ENCODE measurements around the gene SP100.
A peak's percentile ranks its signal among the peaks of the same experiment; 100 is the strongest.
"Not testable (repeated sequence)": the region's sequence is repeated elsewhere in the genome, so short reads cannot be mapped to it uniquely, and the experiment has no call there.

Gene SP100

DNA sequence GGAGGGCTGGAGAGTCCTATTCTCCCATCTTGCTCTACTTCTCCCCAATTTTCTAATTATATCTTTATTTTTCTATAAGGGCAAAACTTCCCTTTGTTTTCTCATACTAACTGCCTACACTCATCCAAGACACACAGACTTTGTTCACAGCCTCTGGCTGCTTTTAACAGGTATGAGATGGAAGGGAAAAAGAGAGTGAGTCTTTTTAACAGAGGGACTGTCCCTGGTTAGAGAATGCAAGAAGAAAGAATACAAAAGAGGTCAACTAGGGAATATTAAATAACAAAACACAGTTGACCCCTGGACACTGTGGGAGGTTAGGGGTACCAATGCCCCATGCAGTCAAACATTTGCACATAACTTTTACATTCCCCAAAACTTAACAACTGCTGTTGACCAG, 41.8 kb downstream of the SP100 start:
- no peak overlapping the region for H3K4me3 ChIP-seq (ENCODE audit: low read length)
- no peak for TF ChIP-seq ZNF274 (IDR thresholded peaks at IDR 0.05; ENCODE audit: low read depth, low read length)

- H3K4me3 ChIP-seq (ENCODE audit: low read length) = no peak overlapping the region
- no peak for TF ChIP-seq ZNF274 (IDR thresholded peaks at IDR 0.05; ENCODE audit: low read depth, low read length)
Observed at GRCh38 chr2:230459216-230459615, 43.2 kb downstream of the SP100 start.

GRCh38 chr2:230471074-230471473, 55.1 kb downstream of the SP100 start:
- no peak overlapping the region for H3K4me3 ChIP-seq (ENCODE audit: low read length)
- TF ChIP-seq ZNF274 (IDR thresholded peaks at IDR 0.05; ENCODE audit: low read depth, low read length) = no peak

DNA sequence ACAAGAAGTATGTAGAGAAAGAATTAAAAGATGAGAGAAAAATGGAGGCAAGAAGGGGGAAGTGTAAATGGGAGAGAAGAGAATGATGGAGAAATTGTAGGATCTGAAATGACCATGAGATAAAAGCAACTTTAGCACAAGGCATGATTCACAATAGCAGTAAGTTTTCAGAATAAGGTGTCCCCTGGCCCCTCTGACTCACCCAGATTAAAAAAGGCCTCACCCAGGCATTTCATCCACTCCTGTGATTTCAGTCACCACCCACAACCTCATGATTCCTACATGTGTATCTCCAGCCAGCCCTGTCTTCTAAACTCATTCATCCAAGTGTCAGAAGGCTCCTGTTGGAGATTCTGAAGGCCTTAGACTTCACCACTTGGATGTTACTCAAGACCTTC, 56.6 kb downstream of the SP100 start:
- TF ChIP-seq ZNF274 (IDR thresholded peaks at IDR 0.05; ENCODE audit: low read depth, low read length) = no peak
- H3K4me3 ChIP-seq (ENCODE audit: low read length) = no peak overlapping the region

GRCh38 chr2:230473378-230473777, 57.4 kb downstream of the SP100 start:
- no peak for TF ChIP-seq ZNF274 (IDR thresholded peaks at IDR 0.05; ENCODE audit: low read depth, low read length)
- H3K4me3 ChIP-seq (ENCODE audit: low read length) = no peak overlapping the region

DNA sequence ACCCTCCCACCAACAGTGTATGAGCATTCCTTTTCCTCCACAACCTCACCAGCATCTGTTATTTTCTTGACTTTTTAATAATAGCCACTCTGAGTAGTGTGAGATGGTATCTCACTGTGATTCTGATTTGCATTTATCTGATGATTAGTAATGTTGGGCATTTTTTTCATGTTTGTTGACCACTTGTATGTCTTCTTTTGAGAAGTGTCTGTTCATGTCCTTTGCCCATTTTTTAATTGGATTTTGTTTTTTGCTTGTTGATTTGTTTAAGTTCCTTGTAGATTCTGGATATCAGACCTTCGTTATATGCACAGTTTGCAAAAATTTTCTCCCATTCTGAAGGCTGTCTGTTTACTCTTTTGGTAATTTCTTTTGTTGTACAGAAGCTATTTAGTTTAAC, 59.1 kb downstream of the SP100 start:
- H3K4me3 ChIP-seq (ENCODE audit: low read length) = no peak overlapping the region
- no peak for TF ChIP-seq ZNF274 (IDR thresholded peaks at IDR 0.05; ENCODE audit: low read depth, low read length)

GRCh38 chr2:230485801-230486341, 69.9 kb downstream of the SP100 start:
- TF ChIP-seq ZNF274 (IDR thresholded peaks at IDR 0.05; ENCODE audit: low read depth, low read length) = no peak
- H3K4me3 ChIP-seq (ENCODE audit: low read length) = no peak overlapping the region

GRCh38 chr2:230491219-230491618, 75.2 kb downstream of the SP100 start:
- not testable (repeated sequence) for H3K4me3 ChIP-seq (ENCODE audit: low read length)

DNA sequence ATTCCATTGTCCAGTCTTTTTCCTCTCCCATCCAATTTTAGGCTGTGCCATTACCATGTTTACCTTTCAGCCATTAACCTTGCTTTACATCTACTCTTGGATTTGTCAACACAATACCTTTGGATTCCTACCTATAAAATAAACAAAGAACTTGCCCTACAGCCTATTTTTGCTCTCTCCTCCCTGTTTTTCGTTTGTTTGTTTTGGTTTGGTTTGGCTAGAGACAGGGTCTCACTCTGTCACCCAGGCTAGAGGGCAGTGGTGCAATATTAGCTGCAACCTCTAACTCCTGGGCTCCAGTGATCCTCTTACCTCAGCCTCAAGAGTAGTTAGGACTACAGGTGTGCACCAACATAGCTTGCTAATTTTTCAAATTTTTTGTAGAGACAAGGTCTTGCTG, 76.1 kb downstream of the SP100 start:
- no peak overlapping the region for H3K4me3 ChIP-seq (ENCODE audit: low read length)
- no peak for TF ChIP-seq ZNF274 (IDR thresholded peaks at IDR 0.05; ENCODE audit: low read depth, low read length)

DNA sequence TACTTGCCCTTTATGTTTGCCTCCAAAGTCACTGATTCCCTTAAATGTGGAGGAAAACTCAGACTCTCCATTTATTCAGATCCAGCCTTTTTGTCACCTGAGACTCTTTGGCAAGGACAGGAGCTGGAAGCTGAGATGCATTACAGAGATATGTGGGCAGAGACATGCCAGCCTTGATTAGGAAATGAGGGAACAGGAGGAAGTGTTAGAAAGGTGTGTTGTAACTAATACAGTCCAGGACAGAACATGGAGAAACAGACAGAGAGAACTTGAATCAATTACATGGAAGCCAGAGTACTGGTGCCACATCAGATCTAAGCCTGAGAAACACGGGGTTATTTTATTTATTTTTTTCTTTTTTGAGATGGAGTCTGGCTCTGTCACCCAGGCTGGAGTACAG, 79.0 kb downstream of the SP100 start:
- no peak for TF ChIP-seq ZNF274 (IDR thresholded peaks at IDR 0.05; ENCODE audit: low read depth, low read length)
- no peak overlapping the region for H3K4me3 ChIP-seq (ENCODE audit: low read length)

- TF ChIP-seq ZNF274 (IDR thresholded peaks at IDR 0.05; ENCODE audit: low read depth, low read length) = no peak
Observed at GRCh38 chr2:230496891-230497290, 80.9 kb downstream of the SP100 start.

DNA sequence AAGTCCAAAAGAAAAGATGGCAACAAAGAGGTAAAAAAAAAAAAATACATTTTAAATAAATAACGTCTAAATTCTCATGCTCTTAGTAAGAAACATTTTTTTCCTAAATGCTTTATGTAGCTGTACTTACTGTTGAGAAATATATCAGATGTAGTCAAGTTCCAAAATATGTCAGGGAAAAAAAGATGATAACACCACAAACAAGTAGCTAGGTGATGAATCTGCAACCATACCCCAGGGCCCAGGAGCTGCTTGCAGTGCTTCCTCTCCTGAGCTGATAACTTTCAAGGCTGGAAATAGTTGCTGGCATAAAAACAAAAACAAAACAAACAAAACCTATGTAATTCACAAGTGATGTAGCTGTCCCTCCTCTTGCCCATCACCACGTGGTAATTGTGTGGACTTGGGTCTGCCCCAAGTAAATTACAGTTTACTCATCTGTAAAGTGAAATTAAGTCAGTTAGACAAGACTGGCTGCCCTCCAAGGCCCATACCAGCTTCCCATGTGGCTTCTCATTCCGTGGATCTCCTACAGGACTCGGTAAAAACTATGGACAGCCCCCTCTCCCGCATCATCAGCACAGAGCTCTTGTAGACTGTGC, 82.6 kb downstream of the SP100 start:
- no peak overlapping the region for H3K4me3 ChIP-seq (ENCODE audit: low read length)
- no peak for TF ChIP-seq ZNF274 (IDR thresholded peaks at IDR 0.05; ENCODE audit: low read depth, low read length)

More at GRCh38 chr2:230496891-230497290, 80.9 kb downstream of the SP100 start:
- H3K4me3 ChIP-seq (ENCODE audit: low read length) = peak overlapping the region; percentile 25; the same call in 1 of the 2 replicates

DNA sequence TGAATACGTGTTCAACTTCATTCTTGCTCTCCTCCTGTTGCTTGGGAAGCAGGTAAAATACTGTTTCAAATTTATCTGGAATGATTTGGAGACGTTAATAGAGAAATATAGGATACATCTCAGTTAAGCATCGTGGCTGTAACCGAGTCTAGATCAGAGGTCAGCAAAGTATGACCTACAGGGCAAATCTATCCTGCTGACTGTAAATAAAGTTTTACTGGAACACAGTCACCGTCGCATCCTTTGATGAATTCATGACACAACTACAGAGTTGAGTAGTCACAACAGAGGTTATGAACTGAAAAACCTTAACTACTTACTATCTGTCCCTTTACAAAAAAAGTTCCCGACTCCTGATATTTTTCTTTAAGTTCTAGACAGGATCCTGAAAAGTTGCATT, 86.6 kb downstream of the SP100 start:
- no peak for TF ChIP-seq ZNF274 (IDR thresholded peaks at IDR 0.05; ENCODE audit: low read depth, low read length)
- H3K4me3 ChIP-seq (ENCODE audit: low read length) = no peak overlapping the region

GRCh38 chr2:230503798-230504197, 87.8 kb downstream of the SP100 start:
- H3K4me3 ChIP-seq (ENCODE audit: low read length) = no peak overlapping the region
- TF ChIP-seq ZNF274 (IDR thresholded peaks at IDR 0.05; ENCODE audit: low read depth, low read length) = no peak

DNA sequence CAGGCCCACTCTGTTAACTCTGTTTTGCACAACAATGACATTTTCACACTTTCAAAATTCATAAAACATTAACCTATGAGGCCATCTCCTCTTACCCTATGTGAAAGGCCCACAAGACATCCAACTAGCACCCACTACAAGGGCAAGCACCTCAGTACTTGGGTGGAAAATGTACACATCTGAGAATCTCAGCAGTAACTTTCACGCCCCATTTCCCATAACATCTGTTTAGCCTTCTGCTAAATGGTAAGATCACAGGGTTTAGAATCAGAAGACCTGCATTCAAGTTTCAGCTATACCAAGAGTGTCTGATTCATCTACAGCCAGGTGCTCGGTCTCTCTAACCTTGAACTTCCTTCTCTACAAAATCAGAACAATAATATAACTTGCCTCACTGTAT, 89.2 kb downstream of the SP100 start:
- TF ChIP-seq ZNF274 (IDR thresholded peaks at IDR 0.05; ENCODE audit: low read depth, low read length) = no peak

More for the DNA sequence above, 89.2 kb downstream of the SP100 start:
- no peak overlapping the region for H3K4me3 ChIP-seq (ENCODE audit: low read length)
